Activated CD4-positive, alpha-beta memory T cell treated with anti-CD3 and anti-CD28 coated beads for 36 hours (primary cell): Measurements from ENCODE around the gene HOMER3. TPM values are rescaled to one million over a fixed set of nuclear protein-coding genes. Genes with fewer than 3 reads are reported as not detected.
A peak's percentile ranks its signal among the peaks of the same experiment; 100 is the strongest.

Experiments used
- CTCF ChIA-PET: fragments of 350-600 bp; sonication (Branson Sonifier 250); formaldehyde crosslinking; loops from one replicate; lab custom pipeline; 2021; ENCODE audit warnings: antibody characterized with exemption, inconsistent platforms; lab: Charles Lee
- POLR2A ChIA-PET: fragments of 350-600 bp; sonication (Branson Sonifier 250); formaldehyde crosslinking; loops from one replicate; lab custom pipeline; 2021; ENCODE audit warnings: antibody characterized with exemption; lab: Charles Lee
- DNase-seq: peaks from one replicate; pipeline ENCODE4 v3.0.0-alpha.2; 2020
- H3K27ac Mint-ChIP-seq: one replicate; pipeline ENCODE4 v1.8.0; 2021; ENCODE audit warnings: mixed read lengths
- H3K27me3 Mint-ChIP-seq: one replicate; pipeline ENCODE4 v1.8.0; 2021; ENCODE audit warnings: mixed read lengths
- H3K36me3 Mint-ChIP-seq: one replicate; pipeline ENCODE4 v1.8.0; 2021; ENCODE audit warnings: mixed read lengths
- H3K4me1 Mint-ChIP-seq: one replicate; pipeline ENCODE4 v1.8.0; 2021; ENCODE audit warnings: low read depth, mixed read lengths
- H3K4me3 Mint-ChIP-seq: one replicate; pipeline ENCODE4 v1.8.0; 2021; ENCODE audit warnings: mild to moderate bottlenecking, mixed read lengths
- H3K9me3 Mint-ChIP-seq: one replicate; pipeline ENCODE4 v1.8.0; 2021; ENCODE audit warnings: mixed read lengths
- intact Hi-C: fragments of 100-400 bp; cut with micrococcal nuclease; formaldehyde crosslinking; loops from one replicate; pipeline ENCODE4 v1.15.1; 2023
- total RNA-seq, 2 experiments: library from RNA; stranded (reverse); gene quantifications; one replicate each; pipeline ENCODE4 v1.2.3, GENCODE V29; 2021

Gene HOMER3
- total RNA-seq, 2 experiments from 2014 or later = 0.77 to 1.2 TPM

- Mint-ChIP-seq H3K36me3 (no peaks in the 10 kb centered on the region), H3K9me3 (no peaks in the 10 kb centered on the region), H3K27ac (no peak overlapping the region), H3K4me3 (no peak overlapping the region), H3K4me1 (no peaks in the 10 kb centered on the region), H3K27me3 (no peaks in the 10 kb centered on the region)
- DNase-seq = no peak
- intact Hi-C loops = no loop called here
- CTCF ChIA-PET = no interaction called here
- POLR2A ChIA-PET = no interaction called here
Observed at GRCh38 chr19:18949858-18950257, 8.8 kb upstream of the HOMER3 start.

- Mint-ChIP-seq H3K27ac (no peak overlapping the region), H3K9me3 (no peaks in the 10 kb centered on the region), H3K27me3 (no peaks in the 10 kb centered on the region), H3K4me3 (no peak overlapping the region), H3K36me3 (no peaks in the 10 kb centered on the region), H3K4me1 (no peaks in the 10 kb centered on the region)
- CTCF ChIA-PET = no interaction called here
- POLR2A ChIA-PET = no interaction called here
- intact Hi-C loops = no loop called here
- DNase-seq = no peak
Observed at GRCh38 chr19:18948976-18949356, 7.9 kb upstream of the HOMER3 start.

DNA sequence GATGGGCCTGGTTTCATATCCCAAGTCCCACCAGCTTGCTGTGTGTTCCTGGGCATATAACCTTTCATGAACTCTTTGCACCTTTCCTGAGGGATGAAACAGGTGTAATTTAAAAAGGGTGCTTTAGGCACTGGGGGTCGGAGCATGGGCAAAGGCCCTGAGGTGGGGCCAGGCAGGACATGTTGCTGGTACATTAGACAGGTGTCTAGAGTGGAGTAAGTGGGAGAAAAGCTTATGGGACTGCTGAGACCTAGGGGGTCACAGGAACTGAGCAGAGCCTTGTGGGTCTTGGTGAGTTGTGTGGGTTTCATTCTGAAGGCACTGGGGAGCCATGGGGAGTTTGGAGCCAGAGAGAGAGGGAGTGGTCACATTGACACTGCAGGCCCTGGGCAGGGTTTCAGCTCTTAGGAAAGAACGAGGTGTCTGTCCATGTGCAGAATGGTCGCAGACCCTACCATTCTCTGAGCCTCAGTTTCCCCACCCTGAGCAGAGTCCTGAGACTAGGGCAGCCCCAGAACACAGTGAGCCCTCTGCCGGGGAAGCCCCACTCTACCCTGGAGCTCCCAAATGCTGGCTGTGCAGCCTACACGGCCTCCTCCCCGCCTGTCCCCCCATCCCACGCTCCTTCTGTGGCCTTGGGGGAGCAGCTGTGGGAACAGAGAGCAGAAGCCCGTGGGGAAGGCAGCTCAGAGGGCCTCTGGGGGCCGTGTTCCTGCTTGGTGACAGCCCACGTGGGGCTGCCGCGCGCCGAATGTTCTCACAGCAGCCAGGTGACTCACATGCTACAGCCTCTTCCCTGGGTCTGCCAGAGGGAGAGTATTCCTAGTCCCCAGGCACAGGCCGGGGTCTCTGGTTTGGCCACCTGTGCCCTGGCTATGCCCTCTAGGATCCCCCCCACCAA lies 7.3 kb upstream of the HOMER3 start:
- intact Hi-C loops = no loop called here
- H3K9me3 Mint-ChIP-seq = no peaks in the 10 kb centered on the region
- H3K27ac Mint-ChIP-seq = no peak overlapping the region
- ChIA-PET CTCF (no interaction called here), POLR2A (no interaction called here)
- no peaks in the 10 kb centered on the region for H3K4me1 Mint-ChIP-seq
- no peaks in the 10 kb centered on the region for H3K27me3 Mint-ChIP-seq
- H3K4me3 Mint-ChIP-seq = no peak overlapping the region
- no peaks in the 10 kb centered on the region for H3K36me3 Mint-ChIP-seq
- DNase-seq = no peak

- Mint-ChIP-seq H3K36me3 (no peaks in the 10 kb centered on the region), H3K27ac (no peak overlapping the region), H3K4me1 (no peaks in the 10 kb centered on the region), H3K27me3 (peaks cover 5% of the 10 kb centered on the region), H3K9me3 (no peaks in the 10 kb centered on the region), H3K4me3 (no peak overlapping the region)
- CTCF ChIA-PET = no interaction called here
- POLR2A ChIA-PET = interaction anchor here (0.7 kb wide), 1 partner anchor 380 kb away, joined by 3 read pairs; no protein-coding TSS in a partner anchor
- intact Hi-C loops = no loop called here
- no peak for DNase-seq
Observed at GRCh38 chr19:18946918-18947317, 5.9 kb upstream of the HOMER3 start.

DNA sequence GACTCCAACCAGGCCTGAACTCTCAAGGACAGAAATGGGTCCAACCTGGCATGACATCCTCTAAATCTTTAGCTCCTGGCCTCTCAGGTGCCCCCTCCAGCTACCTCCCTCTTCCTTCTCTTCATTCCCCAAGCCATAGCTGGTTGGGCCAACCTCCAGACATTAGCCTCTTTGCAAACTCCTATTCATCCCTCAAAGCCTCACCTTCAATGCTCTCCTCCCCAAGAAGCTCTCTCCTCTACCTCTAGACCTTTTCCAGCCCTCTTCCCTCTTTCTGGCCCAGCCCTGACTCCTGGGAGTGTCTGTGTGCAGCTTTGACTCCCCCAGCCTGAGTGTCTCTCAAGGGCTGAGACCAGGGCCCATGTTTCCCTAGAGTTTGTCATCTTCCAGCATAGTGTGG lies 5.3 kb upstream of the HOMER3 start:
- ChIA-PET POLR2A (interaction anchor here (0.6 kb wide), 1 partner anchor 506 kb away, joined by 4 read pairs; no protein-coding TSS in a partner anchor), CTCF (no interaction called here)
- Mint-ChIP-seq H3K27ac (no peak overlapping the region), H3K9me3 (no peaks in the 10 kb centered on the region), H3K27me3 (peaks cover 9% of the 10 kb centered on the region), H3K36me3 (no peaks in the 10 kb centered on the region), H3K4me3 (no peak overlapping the region), H3K4me1 (no peaks in the 10 kb centered on the region)
- DNase-seq = no peak
- intact Hi-C loops = no loop called here

GRCh38 chr19:18945297-18945696 lies 4.3 kb upstream of the HOMER3 start:
- ChIA-PET POLR2A (no interaction called here), CTCF (no interaction called here)
- H3K27ac Mint-ChIP-seq = no peak overlapping the region
- H3K9me3 Mint-ChIP-seq = no peaks in the 10 kb centered on the region
- intact Hi-C loops = no loop called here
- peaks cover 12% of the 10 kb centered on the region for H3K27me3 Mint-ChIP-seq
- no peak for DNase-seq
- H3K4me1 Mint-ChIP-seq = peaks cover 2% of the 10 kb centered on the region
- H3K36me3 Mint-ChIP-seq = no peaks in the 10 kb centered on the region
- no peak overlapping the region for H3K4me3 Mint-ChIP-seq

- no peak overlapping the region for H3K4me3 Mint-ChIP-seq
- ChIA-PET CTCF (interaction anchor here (1.0 kb wide), 1 partner anchor 120 kb away, joined by 3 read pairs; no protein-coding TSS in a partner anchor), POLR2A (no interaction called here)
- intact Hi-C loops = no loop called here
- DNase-seq = no peak
- H3K9me3 Mint-ChIP-seq = no peaks in the 10 kb centered on the region
- H3K4me1 Mint-ChIP-seq = peaks cover 3% of the 10 kb centered on the region
- H3K36me3 Mint-ChIP-seq = no peaks in the 10 kb centered on the region
- no peak overlapping the region for H3K27ac Mint-ChIP-seq
- H3K27me3 Mint-ChIP-seq = peaks cover 19% of the 10 kb centered on the region
Observed at GRCh38 chr19:18943465-18943864, 2.4 kb upstream of the HOMER3 start.

DNA sequence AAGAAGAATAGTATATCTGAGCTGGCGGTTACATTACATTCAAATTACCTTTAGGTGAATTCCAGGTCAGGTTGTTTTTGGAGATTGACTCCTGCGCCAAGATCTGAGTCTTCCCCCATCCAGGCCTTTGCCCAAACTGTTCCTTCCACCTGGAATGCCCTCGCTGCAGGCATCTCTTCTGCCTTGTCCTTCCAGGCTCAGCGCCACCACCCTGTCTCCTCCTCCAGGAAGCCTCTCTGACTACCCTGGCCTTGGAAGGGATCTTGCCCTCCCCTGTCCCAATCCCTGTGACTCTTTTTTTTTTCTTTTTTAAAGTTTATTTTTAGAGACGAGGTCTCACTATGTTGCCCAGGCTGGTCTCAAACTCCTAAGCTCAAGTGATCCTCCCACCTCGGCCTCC lies 1.7 kb upstream of the HOMER3 start:
- ChIA-PET CTCF (no interaction called here), POLR2A (no interaction called here)
- intact Hi-C loops = no loop called here
- Mint-ChIP-seq H3K9me3 (no peaks in the 10 kb centered on the region), H3K36me3 (no peaks in the 10 kb centered on the region), H3K4me3 (no peak overlapping the region), H3K27ac (no peak overlapping the region), H3K4me1 (peaks cover 3% of the 10 kb centered on the region), H3K27me3 (peaks cover 19% of the 10 kb centered on the region)
- DNase-seq = no peak

- Mint-ChIP-seq H3K4me3 (peak overlapping the region; percentile 4), H3K36me3 (no peaks in the 10 kb centered on the region), H3K9me3 (no peaks in the 10 kb centered on the region), H3K4me1 (peaks cover 3% of the 10 kb centered on the region), H3K27ac (no peak overlapping the region), H3K27me3 (peaks cover 19% of the 10 kb centered on the region)
- ChIA-PET CTCF (no interaction called here), POLR2A (no interaction called here)
- intact Hi-C loops = no loop called here
- no peak for DNase-seq
Observed at GRCh38 chr19:18941628-18942354, 774 bp upstream of the HOMER3 start.

- Mint-ChIP-seq H3K4me1 (peaks cover 3% of the 10 kb centered on the region), H3K27ac (no peak overlapping the region), H3K27me3 (peaks cover 19% of the 10 kb centered on the region), H3K4me3 (no peak overlapping the region), H3K9me3 (no peaks in the 10 kb centered on the region), H3K36me3 (no peaks in the 10 kb centered on the region)
- DNase-seq = peak; percentile 36
- ChIA-PET POLR2A (no interaction called here), CTCF (interaction anchor here (0.8 to 1.3 kb wide), 2 partner anchors 21 to 84 kb away, joined by 3 to 4 read pairs; partner anchors contain the start of gene COPE)
- intact Hi-C loops = no loop called here
Observed at GRCh38 chr19:18939922-18940768, 872 bp downstream of the HOMER3 start.

GRCh38 chr19:18939163-18939562 lies 1.9 kb downstream of the HOMER3 start:
- intact Hi-C loops = no loop called here

GRCh38 chr19:18933297-18933696 lies 7.7 kb downstream of the HOMER3 start:
- Mint-ChIP-seq H3K9me3 (no peaks in the 10 kb centered on the region), H3K27ac (no peak overlapping the region), H3K4me1 (peaks cover 6% of the 10 kb centered on the region), H3K36me3 (no peaks in the 10 kb centered on the region), H3K4me3 (no peak overlapping the region), H3K27me3 (peaks cover 12% of the 10 kb centered on the region)
- DNase-seq = no peak
- intact Hi-C loops = no loop called here
- ChIA-PET CTCF (no interaction called here), POLR2A (no interaction called here)

More at GRCh38 chr19:18939163-18939562, 1.9 kb downstream of the HOMER3 start:
- no peak overlapping the region for H3K4me3 Mint-ChIP-seq
- H3K9me3 Mint-ChIP-seq = no peaks in the 10 kb centered on the region
- H3K27me3 Mint-ChIP-seq = peaks cover 21% of the 10 kb centered on the region
- ChIA-PET CTCF (interaction anchor here (1.3 kb wide), 1 partner anchor 20 kb away, joined by 4 read pairs; the partner anchor contains the start of gene COPE), POLR2A (no interaction called here)
- no peak overlapping the region for H3K27ac Mint-ChIP-seq
- H3K36me3 Mint-ChIP-seq = no peaks in the 10 kb centered on the region
- H3K4me1 Mint-ChIP-seq = peaks cover 3% of the 10 kb centered on the region
- DNase-seq = no peak
